Endothelial cell (in vitro differentiated cells): Measurements from ENCODE around the gene CGN. TPM values are rescaled to one million over a fixed set of nuclear protein-coding genes. Genes with fewer than 3 reads are reported as not detected.
A peak's percentile ranks its signal among the peaks of the same experiment; 100 is the strongest.

Source experiments
- DNase-seq: peaks from one replicate; pipeline ENCODE4 v3.0.0; 2021; ENCODE audit warnings: low spot score
- H3K27ac Mint-ChIP-seq: one replicate; pipeline ENCODE4 v1.8.0; 2021; ENCODE audit warnings: mixed read lengths, inconsistent platforms; ENCODE audit not compliant: unreplicated experiment
- H3K27me3 Mint-ChIP-seq: one replicate; pipeline ENCODE4 v1.8.0; 2021; ENCODE audit warnings: mild to moderate bottlenecking, moderate library complexity, mixed read lengths, inconsistent platforms; ENCODE audit not compliant: unreplicated experiment
- H3K36me3 Mint-ChIP-seq: one replicate; pipeline ENCODE4 v1.8.0; 2021; ENCODE audit warnings: mild to moderate bottlenecking, low read depth, mixed read lengths, inconsistent platforms; ENCODE audit not compliant: unreplicated experiment
- H3K4me1 Mint-ChIP-seq: one replicate; pipeline ENCODE4 v1.8.0; 2021; ENCODE audit warnings: mild to moderate bottlenecking, mixed read lengths, inconsistent platforms; ENCODE audit not compliant: unreplicated experiment
- H3K4me3 Mint-ChIP-seq: one replicate; pipeline ENCODE4 v1.8.0; 2021; ENCODE audit warnings: mild to moderate bottlenecking, mixed read lengths, inconsistent platforms; ENCODE audit not compliant: unreplicated experiment
- H3K9me3 Mint-ChIP-seq: one replicate; pipeline ENCODE4 v1.8.0; 2021; ENCODE audit warnings: mixed read lengths, inconsistent platforms; ENCODE audit not compliant: unreplicated experiment
- CTCF ChIP-seq: fragments of 200-600 bp; sonication (generic); IDR thresholded peaks from one replicate; pipeline ENCODE4 v1.5.0; 2021; ENCODE audit warnings: antibody characterized with exemption; ENCODE audit not compliant: unreplicated experiment
- total RNA-seq: library from RNA; stranded (reverse); fragmentation: NEBNext Ultra II Directional; extraction: Animal tissue kit (Norgen Biotek cat#: 25700); gene quantifications from one replicate; pipeline ENCODE4 v1.2.1, GENCODE V29; 2021; ENCODE audit not compliant: unreplicated experiment

The CGN gene
- total RNA-seq, 1 donor from 2014 or later, result 50.7 TPM

GRCh38 chr1:151504252-151504651 lies 6.9 kb upstream of the CGN start:
- Mint-ChIP-seq H3K4me1 (peaks cover 20% of the 10 kb centered on the region), H3K27me3 (peaks cover 3% of the 10 kb centered on the region), H3K27ac (no peak overlapping the region), H3K36me3 (peaks cover 15% of the 10 kb centered on the region), H3K9me3 (no peaks in the 10 kb centered on the region), H3K4me3 (no peak overlapping the region)
- no peak for DNase-seq
- no peak for TF ChIP-seq CTCF

GRCh38 chr1:151504759-151505158 lies 6.4 kb upstream of the CGN start:
- peaks cover 3% of the 10 kb centered on the region for H3K27me3 Mint-ChIP-seq
- TF ChIP-seq CTCF, result no peak
- H3K9me3 Mint-ChIP-seq, result no peaks in the 10 kb centered on the region
- no peak overlapping the region for H3K4me3 Mint-ChIP-seq
- peaks cover 20% of the 10 kb centered on the region for H3K4me1 Mint-ChIP-seq
- peaks cover 15% of the 10 kb centered on the region for H3K36me3 Mint-ChIP-seq
- no peak for DNase-seq
- H3K27ac Mint-ChIP-seq, result no peak overlapping the region

GRCh38 chr1:151508833-151509232 lies 2.4 kb upstream of the CGN start:
- peaks cover 6% of the 10 kb centered on the region for H3K27me3 Mint-ChIP-seq
- H3K27ac Mint-ChIP-seq, result no peak overlapping the region

GRCh38 chr1:151509350-151510019 lies 1.7 kb upstream of the CGN start:
- Mint-ChIP-seq H3K27me3 (peaks cover 6% of the 10 kb centered on the region), H3K9me3 (no peaks in the 10 kb centered on the region), H3K4me1 (peaks cover 35% of the 10 kb centered on the region), H3K4me3 (peak overlapping the region; percentile 97), H3K27ac (no peak overlapping the region), H3K36me3 (peaks cover 17% of the 10 kb centered on the region)
- no peak for DNase-seq
- no peak for TF ChIP-seq CTCF

More at GRCh38 chr1:151508833-151509232, 2.4 kb upstream of the CGN start:
- Mint-ChIP-seq H3K4me3 (no peak overlapping the region), H3K9me3 (no peaks in the 10 kb centered on the region), H3K4me1 (peaks cover 35% of the 10 kb centered on the region), H3K36me3 (peaks cover 17% of the 10 kb centered on the region)
- no peak for DNase-seq
- TF ChIP-seq CTCF, result no peak

GRCh38 chr1:151510020-151510405 lies 1.2 kb upstream of the CGN start:
- Mint-ChIP-seq H3K27me3 (peaks cover 6% of the 10 kb centered on the region), H3K4me1 (peaks cover 35% of the 10 kb centered on the region), H3K4me3 (peak overlapping the region; percentile 97), H3K36me3 (peaks cover 17% of the 10 kb centered on the region), H3K9me3 (no peaks in the 10 kb centered on the region), H3K27ac (no peak overlapping the region)
- TF ChIP-seq CTCF, result no peak
- no peak for DNase-seq
